ENCODE data around the gene DCLK2.
"Not testable (repeated sequence)": the region's sequence is repeated elsewhere in the genome, so short reads cannot be mapped to it uniquely, and the experiment has no call there.

The DCLK2 gene

DNA sequence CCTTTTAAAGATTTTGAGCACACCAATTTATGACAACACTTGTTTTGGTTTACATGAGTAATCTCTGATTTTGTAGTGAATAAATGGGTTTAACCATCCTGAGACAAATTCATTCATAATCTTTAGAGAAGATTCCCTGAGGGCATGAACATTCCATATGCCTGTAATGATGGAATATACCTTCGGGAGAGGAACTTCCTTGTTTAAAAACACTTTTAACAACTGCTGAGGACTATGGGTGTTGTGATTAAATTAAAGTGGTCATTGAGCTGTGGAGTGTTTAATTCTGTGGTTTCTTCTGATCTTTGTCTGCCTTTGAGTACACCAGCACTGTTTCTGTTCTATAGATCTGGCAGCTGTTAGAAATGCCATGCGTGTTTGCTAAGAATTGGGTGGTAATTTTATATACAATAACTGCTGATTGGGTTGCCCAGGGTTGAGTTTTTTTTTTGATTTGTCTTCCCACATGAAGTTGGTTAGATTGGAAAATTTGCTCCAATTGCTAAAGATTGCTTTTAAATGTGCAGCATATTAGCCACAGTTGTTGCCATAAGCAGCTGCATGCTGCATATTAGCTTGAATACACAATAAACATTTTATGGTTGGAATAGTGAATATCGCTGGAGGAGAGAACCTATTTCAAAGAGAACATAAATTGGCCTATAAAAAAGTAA is 86.8 kb downstream of the DCLK2 start:
- Mint-ChIP-seq H3K27ac (no peak overlapping the region), H3K9me3 (no peaks in the 10 kb centered on the region), H3K36me3 (ENCODE audit: low read depth) (no peaks in the 10 kb centered on the region), H3K4me3 (no peak overlapping the region), H3K4me1 (ENCODE audit: low read depth) (no peaks in the 10 kb centered on the region), H3K27me3 (ENCODE audit: low read depth) (no peaks in the 10 kb centered on the region)

DNA sequence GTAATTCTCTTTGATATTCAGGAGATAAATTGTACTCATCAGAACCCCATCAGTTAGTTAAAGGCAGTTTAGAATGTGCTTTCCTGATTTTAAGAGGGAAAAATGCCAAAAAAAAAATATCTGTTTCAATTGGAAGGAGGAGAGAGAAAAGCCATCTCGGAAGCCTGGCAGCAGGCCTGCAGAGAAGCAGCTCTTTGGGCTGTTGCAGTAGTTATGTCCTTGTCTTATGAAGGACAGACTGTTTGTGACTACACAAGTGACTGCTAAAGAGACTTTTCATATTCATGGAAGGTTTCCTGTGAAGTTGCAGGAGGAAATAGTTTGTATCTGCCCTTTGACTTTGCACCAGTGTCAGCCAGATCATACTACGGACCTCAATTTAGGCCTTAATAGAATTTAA is 88.8 kb downstream of the DCLK2 start:
- Mint-ChIP-seq H3K27me3 (ENCODE audit: low read depth) (no peaks in the 10 kb centered on the region), H3K27ac (no peak overlapping the region), H3K36me3 (ENCODE audit: low read depth) (no peaks in the 10 kb centered on the region), H3K9me3 (no peaks in the 10 kb centered on the region), H3K4me3 (no peak overlapping the region), H3K4me1 (ENCODE audit: low read depth) (no peaks in the 10 kb centered on the region)

DNA sequence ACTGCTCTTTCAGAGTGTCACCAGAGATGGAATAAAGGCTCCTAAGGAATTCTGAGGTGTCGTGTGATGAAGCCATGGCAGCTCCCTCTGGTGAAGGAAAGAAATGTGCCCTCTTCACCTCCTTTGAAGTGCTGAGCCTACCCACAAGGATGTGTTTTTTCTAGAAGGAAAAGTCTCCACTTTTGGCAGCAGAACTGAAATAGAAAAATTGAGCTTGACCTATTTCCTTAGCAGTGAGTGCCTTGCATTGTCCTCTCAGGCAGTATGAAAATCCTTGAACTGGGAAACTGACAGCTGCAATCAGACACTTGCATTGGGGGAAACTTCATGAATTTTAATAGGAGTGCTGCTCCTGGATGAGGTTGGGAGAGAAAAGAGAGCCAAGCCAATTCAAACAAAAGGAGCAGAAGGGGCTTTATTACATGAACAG is 95.2 kb downstream of the DCLK2 start:
- no peaks in the 10 kb centered on the region for H3K9me3 Mint-ChIP-seq
- H3K27ac Mint-ChIP-seq = no peak overlapping the region
- no peak overlapping the region for H3K4me3 Mint-ChIP-seq
- no peaks in the 10 kb centered on the region for H3K4me1 Mint-ChIP-seq (ENCODE audit: low read depth)
- H3K36me3 Mint-ChIP-seq (ENCODE audit: low read depth) = no peaks in the 10 kb centered on the region
- H3K27me3 Mint-ChIP-seq (ENCODE audit: low read depth) = peaks cover 10% of the 10 kb centered on the region

DNA sequence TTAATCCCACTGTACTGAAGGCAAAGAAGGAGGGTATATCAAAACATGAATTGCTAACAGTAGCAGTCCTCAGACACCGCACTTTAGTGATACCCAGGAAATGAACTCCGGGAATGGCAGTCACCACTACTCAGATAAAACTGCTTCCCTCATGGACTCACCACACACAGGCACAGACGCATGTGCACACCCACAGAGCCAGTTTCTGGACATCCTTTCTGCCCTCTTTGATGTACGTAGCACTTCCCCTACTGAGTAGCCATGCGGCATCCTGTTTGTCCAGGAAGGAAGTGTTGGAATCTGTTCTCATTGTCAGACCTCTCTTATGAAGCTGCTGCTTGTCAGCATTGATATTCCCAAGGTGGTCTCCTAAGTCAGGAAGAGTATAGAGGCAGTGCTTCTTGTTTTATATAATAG is 95.7 kb downstream of the DCLK2 start:
- no peaks in the 10 kb centered on the region for H3K4me1 Mint-ChIP-seq (ENCODE audit: low read depth)
- H3K9me3 Mint-ChIP-seq = no peaks in the 10 kb centered on the region
- H3K4me3 Mint-ChIP-seq = no peak overlapping the region
- peaks cover 14% of the 10 kb centered on the region for H3K27me3 Mint-ChIP-seq (ENCODE audit: low read depth)
- no peak overlapping the region for H3K27ac Mint-ChIP-seq
- H3K36me3 Mint-ChIP-seq (ENCODE audit: low read depth) = no peaks in the 10 kb centered on the region

DNA sequence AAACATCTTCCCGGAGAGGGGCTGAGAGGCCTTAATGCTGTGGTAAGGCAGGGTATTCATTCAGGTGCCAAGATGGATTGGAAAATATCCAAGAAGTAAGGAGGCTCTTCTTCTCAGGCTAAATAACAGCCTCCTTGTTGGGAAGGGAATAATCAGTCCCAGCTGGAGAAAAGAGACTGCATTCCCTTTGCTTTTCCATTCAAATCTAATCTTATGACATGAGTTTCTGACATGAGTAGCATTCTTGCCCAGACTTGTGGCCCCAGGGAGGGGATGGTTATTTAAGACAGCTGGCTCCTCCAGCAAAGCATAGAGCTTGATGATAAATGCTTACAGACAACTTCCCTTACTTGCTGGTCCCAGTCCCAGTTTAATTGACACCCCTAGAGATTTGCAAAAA is 98.3 kb downstream of the DCLK2 start:
- Mint-ChIP-seq H3K4me3 (no peak overlapping the region), H3K36me3 (ENCODE audit: low read depth) (no peaks in the 10 kb centered on the region), H3K9me3 (no peaks in the 10 kb centered on the region), H3K27ac (no peak overlapping the region), H3K27me3 (ENCODE audit: low read depth) (peaks cover 23% of the 10 kb centered on the region), H3K4me1 (ENCODE audit: low read depth) (no peaks in the 10 kb centered on the region)

DNA sequence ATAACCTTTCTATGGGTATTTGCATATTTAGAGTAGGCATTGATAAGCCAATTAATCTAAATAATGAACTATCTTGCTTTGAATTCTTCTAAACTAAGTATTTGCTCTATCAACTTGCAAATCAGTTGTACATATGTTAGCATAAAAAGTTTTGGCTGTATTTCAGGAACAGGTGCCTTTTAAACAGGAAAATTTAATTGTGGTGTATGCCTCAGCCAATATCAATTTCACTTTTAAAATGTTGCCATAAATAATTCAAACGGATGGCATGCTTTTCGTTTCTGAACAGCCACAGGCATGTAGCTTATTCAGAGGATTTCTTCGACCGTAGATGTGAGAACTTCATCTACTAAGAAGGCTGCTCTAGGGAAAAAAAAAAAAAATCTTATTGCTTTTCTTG is 99.9 kb downstream of the DCLK2 start:
- Mint-ChIP-seq H3K9me3 (no peaks in the 10 kb centered on the region), H3K27ac (no peak overlapping the region), H3K36me3 (ENCODE audit: low read depth) (no peaks in the 10 kb centered on the region), H3K4me1 (ENCODE audit: low read depth) (no peaks in the 10 kb centered on the region), H3K27me3 (ENCODE audit: low read depth) (peaks cover 23% of the 10 kb centered on the region), H3K4me3 (no peak overlapping the region)

DNA sequence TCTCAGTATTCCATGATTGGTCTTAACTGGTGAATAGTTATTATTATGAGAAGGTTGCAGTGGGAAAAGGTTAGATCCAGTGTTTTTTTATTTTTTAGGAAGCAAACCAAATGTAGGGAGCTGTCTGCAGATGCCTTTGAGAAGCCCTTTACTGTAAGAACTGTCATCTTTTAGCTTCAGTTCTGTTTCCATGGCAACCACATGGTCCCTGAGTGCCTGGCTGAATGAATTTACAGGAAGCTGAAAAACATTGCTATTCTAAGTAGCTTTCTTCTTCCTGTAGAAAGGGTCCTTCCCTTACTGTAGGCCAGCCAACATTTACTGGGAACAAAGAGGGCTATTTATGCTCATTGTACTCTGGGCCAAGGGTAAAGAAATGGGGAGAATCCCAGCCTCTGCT is 103.3 kb downstream of the DCLK2 start:
- Mint-ChIP-seq H3K9me3 (no peaks in the 10 kb centered on the region), H3K4me1 (ENCODE audit: low read depth) (no peaks in the 10 kb centered on the region), H3K4me3 (no peak overlapping the region), H3K36me3 (ENCODE audit: low read depth) (no peaks in the 10 kb centered on the region), H3K27ac (no peak overlapping the region), H3K27me3 (ENCODE audit: low read depth) (peaks cover 23% of the 10 kb centered on the region)

DNA sequence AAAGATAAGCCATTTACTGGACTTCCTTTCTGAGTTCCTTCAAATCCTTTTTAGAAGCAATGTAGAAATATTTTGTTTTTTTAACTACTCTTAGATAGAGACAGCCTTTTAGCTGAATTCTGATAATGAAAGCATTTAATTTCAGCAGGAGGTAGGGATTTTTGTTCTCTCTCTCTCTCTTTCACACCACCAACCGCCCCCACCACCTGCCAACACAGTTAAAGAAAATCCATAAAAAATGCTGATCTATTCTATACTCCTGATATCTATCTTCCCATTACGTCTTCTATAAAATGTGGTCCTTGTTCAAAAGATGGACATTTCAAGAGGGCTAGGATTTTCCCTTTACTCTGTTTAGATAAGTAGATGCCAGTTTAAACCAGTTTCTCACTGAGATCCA is 104.5 kb downstream of the DCLK2 start:
- peaks cover 17% of the 10 kb centered on the region for H3K27me3 Mint-ChIP-seq (ENCODE audit: low read depth)
- H3K4me3 Mint-ChIP-seq = no peak overlapping the region
- H3K9me3 Mint-ChIP-seq = no peaks in the 10 kb centered on the region
- no peaks in the 10 kb centered on the region for H3K4me1 Mint-ChIP-seq (ENCODE audit: low read depth)
- H3K36me3 Mint-ChIP-seq (ENCODE audit: low read depth) = no peaks in the 10 kb centered on the region
- no peak overlapping the region for H3K27ac Mint-ChIP-seq

DNA sequence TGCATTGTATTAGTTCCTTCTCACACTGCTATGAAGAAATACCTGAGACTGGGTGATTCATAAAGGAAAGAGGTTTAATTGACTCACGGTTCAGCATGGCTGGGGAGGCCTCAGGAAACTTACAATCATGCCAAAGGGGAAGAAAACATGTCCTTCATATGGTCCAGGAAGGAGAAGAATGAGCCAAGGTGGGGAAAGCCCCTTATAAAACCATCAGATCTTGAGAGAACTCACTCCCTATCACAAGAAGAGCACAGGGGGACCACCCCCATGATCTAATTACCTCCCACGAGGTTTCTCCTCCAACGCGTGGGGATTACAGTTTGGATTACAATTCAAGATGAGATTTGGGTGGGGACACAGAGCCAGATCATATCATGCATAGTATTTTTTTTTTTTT is 106.8 kb downstream of the DCLK2 start:
- H3K36me3 Mint-ChIP-seq (ENCODE audit: low read depth); H3K9me3 Mint-ChIP-seq; H3K4me1 Mint-ChIP-seq (ENCODE audit: low read depth): not testable (repeated sequence)

DNA sequence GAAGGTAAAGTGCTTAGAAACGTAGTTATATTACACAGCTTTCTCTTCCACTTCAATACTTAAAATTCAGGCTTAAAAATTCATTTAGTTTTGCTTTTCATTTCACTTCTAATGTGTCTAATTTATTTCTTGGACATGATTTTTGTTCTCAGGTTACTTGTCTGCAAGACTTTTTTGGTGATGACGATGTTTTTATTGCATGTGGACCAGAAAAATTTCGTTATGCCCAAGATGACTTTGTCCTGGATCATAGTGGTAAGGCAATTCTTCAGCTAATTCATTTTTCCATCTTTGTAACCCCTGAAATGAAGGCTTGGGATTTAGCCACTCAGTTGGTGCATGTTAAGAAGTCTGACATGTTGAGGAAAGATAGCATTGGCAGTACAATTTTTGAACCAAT is 114.7 kb downstream of the DCLK2 start:
- Mint-ChIP-seq H3K9me3 (no peaks in the 10 kb centered on the region), H3K4me1 (ENCODE audit: low read depth) (no peaks in the 10 kb centered on the region), H3K36me3 (ENCODE audit: low read depth) (no peaks in the 10 kb centered on the region), H3K27ac (no peak overlapping the region), H3K27me3 (ENCODE audit: low read depth) (no peaks in the 10 kb centered on the region), H3K4me3 (no peak overlapping the region)

More for the DNA sequence above, 106.8 kb downstream of the DCLK2 start:
- not testable (repeated sequence) for H3K27me3 Mint-ChIP-seq (ENCODE audit: low read depth); H3K27ac Mint-ChIP-seq; H3K4me3 Mint-ChIP-seq

DNA sequence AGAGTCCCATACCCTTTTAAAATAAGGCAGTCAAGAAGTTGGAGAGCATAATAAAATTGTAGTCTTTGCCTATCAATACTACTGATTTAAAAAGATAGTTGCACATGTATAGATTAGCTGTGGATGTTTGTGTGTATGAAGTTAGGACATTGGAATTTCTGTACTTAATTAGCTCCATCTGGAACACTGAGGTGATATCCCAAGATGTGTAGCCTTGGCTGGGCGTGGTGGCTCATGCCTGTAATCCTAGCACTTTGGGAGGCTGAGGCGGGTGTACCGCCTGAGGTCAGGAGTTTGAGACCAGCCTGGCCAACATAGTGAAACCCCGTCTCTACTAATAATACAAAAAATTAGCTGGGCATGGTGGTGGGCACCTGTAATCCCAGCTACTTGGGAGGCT is 119.0 kb downstream of the DCLK2 start:
- H3K36me3 Mint-ChIP-seq (ENCODE audit: low read depth); H3K27me3 Mint-ChIP-seq (ENCODE audit: low read depth); H3K9me3 Mint-ChIP-seq; H3K4me3 Mint-ChIP-seq; H3K4me1 Mint-ChIP-seq (ENCODE audit: low read depth); H3K27ac Mint-ChIP-seq: not testable (repeated sequence)

DNA sequence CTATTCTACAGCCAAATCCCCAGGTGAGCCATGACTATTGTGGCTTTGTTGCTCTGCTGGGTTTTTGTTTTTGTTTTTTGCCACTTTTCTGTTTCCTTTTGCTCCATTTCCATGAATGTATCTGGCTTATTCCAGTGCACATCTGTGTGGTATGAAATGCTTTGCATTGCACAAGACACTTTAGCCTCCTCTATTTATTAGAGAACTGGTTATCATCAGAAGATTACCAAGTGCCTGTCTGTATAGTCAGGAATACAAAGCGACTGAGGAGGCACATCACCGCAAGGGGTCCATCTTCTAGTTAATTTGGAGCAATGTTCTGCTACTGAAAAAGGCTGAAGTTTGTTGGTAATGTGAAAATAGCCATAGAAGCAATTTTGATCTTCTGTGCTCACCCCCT is 120.8 kb downstream of the DCLK2 start:
- no peak overlapping the region for H3K27ac Mint-ChIP-seq
- no peak overlapping the region for H3K4me3 Mint-ChIP-seq
- peaks cover 8% of the 10 kb centered on the region for H3K27me3 Mint-ChIP-seq (ENCODE audit: low read depth)
- H3K4me1 Mint-ChIP-seq (ENCODE audit: low read depth) = no peaks in the 10 kb centered on the region
- no peaks in the 10 kb centered on the region for H3K9me3 Mint-ChIP-seq
- H3K36me3 Mint-ChIP-seq (ENCODE audit: low read depth) = no peaks in the 10 kb centered on the region

DNA sequence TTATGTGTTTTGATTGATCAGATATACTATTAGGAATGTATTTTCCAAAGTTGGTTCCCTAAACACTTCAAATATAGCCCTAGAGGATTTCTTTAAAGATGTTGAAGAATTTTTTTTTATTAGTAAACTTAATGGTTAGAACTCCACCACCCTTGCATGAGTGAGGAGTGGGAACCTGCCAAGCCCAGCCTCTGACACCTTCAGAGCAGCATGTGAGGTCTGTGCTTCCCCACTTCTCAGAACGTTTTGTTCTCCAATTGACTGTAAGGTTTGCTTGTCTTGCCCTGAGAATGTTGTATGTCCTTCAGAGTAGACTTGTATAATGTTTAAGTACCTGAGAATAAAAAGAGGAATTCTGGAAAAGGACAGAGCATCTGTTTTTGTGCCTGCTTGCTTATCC is 126.8 kb downstream of the DCLK2 start:
- H3K4me3 Mint-ChIP-seq = no peak overlapping the region
- H3K36me3 Mint-ChIP-seq (ENCODE audit: low read depth) = no peaks in the 10 kb centered on the region
- no peak overlapping the region for H3K27ac Mint-ChIP-seq
- no peaks in the 10 kb centered on the region for H3K4me1 Mint-ChIP-seq (ENCODE audit: low read depth)
- no peaks in the 10 kb centered on the region for H3K9me3 Mint-ChIP-seq
- H3K27me3 Mint-ChIP-seq (ENCODE audit: low read depth) = peaks cover 8% of the 10 kb centered on the region

DNA sequence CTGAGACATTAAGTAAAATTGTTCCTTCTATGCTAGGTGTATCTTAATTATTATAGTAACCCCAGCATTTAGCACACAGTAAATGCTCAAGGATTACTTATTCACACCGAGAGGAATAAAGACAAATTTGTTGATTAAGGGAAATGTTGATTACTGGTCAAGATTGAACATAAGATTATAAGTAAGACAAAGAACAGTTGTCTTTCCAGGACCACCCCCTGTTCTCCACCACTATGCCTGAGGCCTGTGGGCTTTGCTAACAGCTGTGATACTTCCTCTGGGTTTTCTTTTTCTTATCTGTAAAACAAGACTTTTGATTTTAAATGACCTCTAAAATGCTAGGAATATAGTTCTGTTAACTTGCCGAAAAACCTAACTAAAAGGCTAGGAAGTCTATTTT is 128.0 kb downstream of the DCLK2 start:
- Mint-ChIP-seq H3K27me3 (ENCODE audit: low read depth) (peaks cover 10% of the 10 kb centered on the region), H3K4me3 (no peak overlapping the region), H3K27ac (no peak overlapping the region)

DNA sequence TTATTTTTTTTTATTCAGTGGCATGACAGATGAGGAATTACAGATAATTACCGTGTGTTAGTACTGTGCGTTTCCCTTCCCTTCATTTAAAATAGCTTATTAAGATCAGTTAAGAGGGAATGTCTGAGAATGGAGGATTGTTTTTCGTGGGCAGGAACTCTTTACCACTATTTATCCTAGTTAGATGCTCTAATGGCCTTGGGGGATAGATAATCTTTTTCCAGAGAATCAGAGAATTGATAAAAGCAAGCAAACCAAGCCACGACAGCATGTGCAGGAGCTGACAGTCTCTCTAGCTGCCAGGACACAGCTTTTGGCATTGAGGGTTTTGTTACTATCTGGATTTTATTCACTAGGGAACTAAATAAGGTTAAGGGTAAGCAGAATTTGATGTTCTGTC is 128.7 kb downstream of the DCLK2 start:
- H3K27ac Mint-ChIP-seq = no peak overlapping the region
- no peaks in the 10 kb centered on the region for H3K36me3 Mint-ChIP-seq (ENCODE audit: low read depth)
- no peaks in the 10 kb centered on the region for H3K9me3 Mint-ChIP-seq
- peaks cover 17% of the 10 kb centered on the region for H3K27me3 Mint-ChIP-seq (ENCODE audit: low read depth)
- no peaks in the 10 kb centered on the region for H3K4me1 Mint-ChIP-seq (ENCODE audit: low read depth)
- no peak overlapping the region for H3K4me3 Mint-ChIP-seq

More for the DNA sequence above, 128.0 kb downstream of the DCLK2 start:
- no peaks in the 10 kb centered on the region for H3K36me3 Mint-ChIP-seq (ENCODE audit: low read depth)
- H3K4me1 Mint-ChIP-seq (ENCODE audit: low read depth) = no peaks in the 10 kb centered on the region
- H3K9me3 Mint-ChIP-seq = no peaks in the 10 kb centered on the region

DNA sequence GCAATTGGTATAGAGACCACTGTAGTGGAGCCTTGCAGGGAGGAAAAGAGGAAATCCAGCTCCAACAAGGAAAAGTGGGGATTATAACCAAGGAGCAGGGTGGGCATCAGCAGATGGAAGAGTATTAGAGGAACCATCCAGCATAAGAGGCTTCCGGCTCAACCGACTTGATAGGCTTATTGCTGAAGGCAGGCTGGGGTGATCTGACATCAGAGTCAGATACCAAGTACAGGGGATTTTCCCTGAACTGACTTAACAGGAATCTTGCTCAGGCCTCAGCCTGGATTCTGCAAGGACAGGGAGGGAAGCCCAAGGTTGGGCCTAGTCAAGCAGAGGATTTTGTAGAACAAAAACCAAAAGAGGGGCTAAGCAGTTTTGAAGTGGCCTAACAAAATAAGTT is 129.6 kb downstream of the DCLK2 start:
- H3K9me3 Mint-ChIP-seq = no peaks in the 10 kb centered on the region
- no peaks in the 10 kb centered on the region for H3K36me3 Mint-ChIP-seq (ENCODE audit: low read depth)
- no peaks in the 10 kb centered on the region for H3K4me1 Mint-ChIP-seq (ENCODE audit: low read depth)
- H3K4me3 Mint-ChIP-seq = no peak overlapping the region
- peaks cover 21% of the 10 kb centered on the region for H3K27me3 Mint-ChIP-seq (ENCODE audit: low read depth)
- no peak overlapping the region for H3K27ac Mint-ChIP-seq

All from T-helper 1 cell treated with Interleukin-12 subunit alpha and Interleukin-12 subunit beta and Interleukin-4 antibody, amounts not matched to agents 30 μg/mL and 1 μg/mL, for 36 hours (primary cell).